Germinal center (tissue), 1 donor: ENCODE measurements around the gene TMEM235.

Source experiments
- DNase-seq: peaks from one replicate; pipeline ENCODE4 v3.0.0; 2012; ENCODE audit warnings: mixed read lengths, low spot score

Gene TMEM235

DNA sequence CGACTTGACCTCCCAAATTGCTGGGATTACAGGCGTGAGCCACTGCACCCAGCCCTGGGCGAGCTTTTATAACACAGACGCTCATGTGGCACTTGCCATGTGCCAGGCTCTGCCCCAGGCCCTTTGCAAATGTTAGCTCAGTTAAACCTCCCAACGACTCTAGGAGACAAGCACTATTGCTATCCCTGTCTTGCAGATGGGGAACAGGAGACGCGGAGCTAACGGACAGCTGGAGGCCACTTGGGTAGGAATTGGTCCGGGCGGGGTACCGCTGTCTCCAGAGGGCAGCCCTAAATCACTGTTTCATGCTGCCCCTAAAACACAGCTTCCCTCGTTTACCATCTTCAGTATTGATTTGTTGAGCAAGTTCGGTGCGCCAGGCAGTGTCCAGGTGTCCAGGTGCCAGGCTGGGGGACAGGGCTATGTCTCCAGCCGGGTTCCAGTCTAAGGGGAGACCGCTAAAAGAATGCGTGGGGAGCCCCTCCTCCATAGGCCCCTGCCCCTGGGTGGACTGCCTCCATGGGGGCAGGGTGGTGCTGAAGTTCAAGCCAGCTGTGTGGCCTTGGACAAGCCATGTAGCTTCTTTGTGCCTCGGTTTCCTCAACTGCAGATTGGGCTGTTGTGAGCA lies 23.7 kb downstream of the TMEM235 start:
- no peak for DNase-seq

DNA sequence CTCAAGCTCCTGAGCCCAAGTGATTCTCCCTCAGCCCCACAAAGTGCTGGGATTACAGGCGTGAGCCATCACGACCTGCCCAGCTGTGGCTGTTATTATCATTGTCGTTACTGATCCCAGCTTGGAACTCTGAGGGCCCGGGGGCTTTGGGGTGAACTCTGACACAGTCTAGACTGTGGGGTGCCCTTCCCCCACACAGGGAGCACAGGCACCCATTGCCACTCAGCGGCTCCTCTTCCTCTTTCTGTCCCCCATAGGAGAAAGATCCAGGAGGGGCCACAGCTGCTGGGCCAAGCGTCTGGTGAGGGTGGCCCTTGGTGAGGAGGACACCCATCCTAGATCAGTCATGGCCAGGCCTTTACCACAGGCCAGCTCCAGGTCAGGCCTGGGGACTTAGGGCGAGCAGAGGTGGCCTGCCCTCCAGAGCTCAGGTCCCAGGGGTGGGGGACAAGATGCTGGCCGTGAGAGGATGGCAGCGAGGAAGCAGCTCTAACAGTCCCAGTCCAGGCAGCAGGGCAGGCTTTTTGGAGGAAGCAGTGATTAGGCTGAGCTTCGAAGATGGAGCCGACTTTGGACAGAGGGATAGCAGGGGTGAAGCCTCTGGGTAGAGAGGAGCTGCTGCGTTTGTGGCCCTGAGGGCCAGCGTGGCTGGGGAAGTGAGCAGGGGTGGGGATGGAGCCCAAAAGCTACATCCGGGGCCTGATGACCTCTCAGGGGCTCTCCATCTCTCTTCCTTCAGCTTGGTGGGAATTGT lies 24.7 kb downstream of the TMEM235 start:
- DNase-seq: no peak

DNA sequence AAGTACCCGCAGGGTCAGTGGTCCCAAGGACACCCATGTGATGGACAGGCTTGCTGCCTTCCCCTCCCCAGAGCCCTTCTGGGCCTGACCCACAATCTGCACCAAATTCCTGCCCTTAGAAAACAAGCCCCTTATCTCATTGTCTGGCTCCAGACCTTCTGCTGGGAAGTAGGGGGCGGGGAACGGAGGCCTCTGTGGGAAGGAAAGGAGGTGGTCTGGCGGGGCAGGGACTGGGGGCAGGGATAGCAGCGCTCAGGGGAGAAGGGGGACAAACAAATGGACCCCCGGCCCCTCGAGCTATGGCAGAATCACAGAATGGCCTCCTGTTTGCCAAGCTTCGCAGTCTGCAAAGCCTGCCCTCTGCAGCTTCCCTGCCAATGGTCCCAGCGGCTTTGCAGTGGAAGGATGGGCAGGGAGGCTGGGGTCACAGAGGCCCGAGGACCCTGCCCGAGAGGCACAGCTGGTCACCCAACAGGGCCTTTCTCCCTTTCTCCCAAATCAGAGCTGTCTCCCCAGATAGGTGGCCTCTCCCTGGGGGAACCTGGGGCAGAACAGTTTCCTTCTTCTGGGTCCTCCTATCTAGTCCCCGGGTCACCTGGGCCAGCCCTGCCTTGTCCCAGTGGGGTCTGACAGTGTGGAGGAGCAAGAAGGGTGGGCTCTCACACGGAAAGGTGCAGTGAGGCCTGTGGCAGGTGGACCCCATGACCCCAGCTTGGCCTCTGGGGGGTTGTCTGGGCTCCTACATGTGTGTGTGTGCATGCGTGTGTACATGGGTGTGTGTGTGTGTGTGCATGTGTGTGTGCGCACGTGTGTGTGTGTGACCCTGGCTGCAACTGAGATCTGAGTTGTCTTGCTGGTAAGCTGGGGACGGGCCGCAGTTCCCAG lies 25.5 kb downstream of the TMEM235 start:
- DNase-seq: no peak

DNA sequence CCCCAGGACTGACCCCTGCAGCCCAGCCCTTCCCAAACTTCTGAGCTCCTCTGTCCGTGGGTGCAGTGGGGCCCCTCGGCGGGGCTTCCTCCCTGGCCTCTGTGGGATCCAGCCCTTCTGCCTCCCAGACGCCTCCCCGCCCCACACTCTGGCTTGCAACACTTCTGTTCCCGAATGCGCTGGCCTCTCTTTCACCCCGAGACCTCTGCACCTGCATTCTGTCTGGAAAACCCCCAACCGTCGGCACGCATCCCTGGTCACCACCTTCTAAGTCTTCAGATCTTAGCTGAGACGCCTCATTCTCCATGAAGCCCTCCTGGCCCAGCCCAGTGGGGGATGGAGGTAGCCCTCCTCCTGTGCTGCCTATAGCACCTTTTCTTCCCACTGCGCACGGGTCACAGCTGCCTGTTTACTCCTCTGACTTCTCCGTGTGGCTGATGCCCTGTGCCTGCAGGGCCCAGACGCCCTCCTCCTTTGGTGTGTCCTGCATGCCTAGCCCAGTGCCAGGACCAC lies 26.4 kb downstream of the TMEM235 start:
- no peak for DNase-seq

DNA sequence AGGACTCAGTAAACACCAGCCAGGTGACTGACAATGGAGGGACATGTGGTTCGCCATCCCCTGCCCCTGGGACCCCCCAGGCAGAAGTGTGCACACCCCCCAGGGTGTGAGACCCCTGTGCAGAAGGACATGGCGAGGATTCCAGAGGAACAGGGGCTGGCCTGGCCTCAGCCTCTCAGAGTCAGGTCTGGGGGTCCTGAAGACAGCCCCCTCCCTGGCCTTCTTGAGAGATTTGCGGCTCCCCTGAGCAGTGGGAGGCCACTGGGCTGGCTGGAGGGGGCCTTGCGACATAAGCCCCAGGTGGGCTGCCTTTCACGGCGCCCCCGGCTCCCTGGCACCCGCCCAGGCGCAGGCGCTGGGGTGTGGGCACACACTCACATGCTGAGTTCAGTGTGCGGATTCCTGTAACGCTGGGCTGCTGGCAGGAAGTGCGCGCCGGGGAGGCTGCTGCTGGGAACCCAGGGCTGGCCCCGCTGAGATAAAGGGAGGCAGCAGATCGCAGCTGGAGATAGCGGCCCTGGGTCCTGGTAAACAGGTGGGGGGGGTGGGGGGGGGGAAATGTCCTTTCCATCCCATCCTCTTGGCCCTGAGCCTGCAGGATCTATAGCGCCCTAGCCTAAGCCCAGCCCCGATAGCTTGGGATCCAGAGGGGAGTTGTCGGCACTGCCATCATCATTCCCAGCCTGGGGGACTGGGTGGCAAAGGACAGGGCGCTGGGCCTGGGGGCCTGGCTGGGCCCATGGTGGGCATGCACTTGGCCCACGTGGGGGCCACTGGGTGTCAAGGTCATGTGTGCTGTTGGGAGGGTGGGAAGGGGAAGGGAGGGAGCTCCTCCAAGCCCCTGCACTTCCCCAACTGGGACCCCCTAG lies 27.1 kb downstream of the TMEM235 start:
- DNase-seq: no peak

DNA sequence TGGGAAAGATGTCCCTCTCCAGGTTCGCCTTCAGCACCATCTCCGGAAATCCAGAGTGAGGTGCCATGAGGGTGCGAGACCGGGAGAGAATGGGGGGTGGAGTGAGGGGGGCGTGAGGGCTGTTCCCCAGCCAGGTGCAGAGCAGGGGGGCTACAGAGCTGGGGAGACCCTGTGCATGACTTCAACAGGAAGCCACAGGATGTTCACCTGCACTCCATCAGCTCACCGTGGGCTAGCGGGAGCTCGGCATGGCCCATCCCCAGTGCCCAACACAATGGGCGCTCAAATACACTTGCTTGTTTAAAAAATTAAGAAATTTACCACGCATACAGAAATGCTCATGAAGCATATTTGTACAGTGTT lies 27.7 kb downstream of the TMEM235 start:
- no peak for DNase-seq

DNA sequence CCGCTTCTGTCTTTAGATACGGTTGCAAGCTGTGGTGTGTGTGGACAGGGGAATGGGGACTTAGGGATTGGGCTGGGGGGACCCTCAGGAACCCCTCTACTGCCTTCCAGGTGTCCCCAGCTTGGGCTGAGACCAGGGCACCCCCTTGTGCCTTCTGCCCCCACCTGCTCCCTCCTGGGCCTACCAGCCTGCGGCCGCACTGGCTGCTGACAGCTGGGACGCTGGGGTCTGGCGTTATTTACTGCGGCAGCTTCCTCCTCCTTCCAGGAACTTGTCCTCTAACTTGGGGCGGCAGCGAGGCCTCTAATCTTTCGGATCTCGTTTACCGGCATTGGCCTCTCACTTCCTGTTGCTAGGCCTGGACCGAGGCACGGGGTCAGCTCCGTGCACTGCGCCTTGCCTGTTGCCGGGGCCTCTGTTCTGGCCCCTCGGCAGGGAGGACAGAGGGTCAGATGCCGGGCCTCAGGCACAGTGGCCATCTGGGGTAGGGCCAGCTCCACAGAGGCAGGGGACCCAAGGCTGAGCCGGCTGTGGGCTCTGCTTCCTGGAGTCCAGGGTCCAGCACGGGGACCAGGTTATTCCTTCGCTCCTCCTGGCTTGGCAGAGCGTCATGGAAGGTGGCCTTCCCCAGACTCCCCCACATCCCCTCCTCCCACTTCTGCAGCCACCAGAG lies 31.8 kb downstream of the TMEM235 start:
- DNase-seq: peak; percentile 45

DNA sequence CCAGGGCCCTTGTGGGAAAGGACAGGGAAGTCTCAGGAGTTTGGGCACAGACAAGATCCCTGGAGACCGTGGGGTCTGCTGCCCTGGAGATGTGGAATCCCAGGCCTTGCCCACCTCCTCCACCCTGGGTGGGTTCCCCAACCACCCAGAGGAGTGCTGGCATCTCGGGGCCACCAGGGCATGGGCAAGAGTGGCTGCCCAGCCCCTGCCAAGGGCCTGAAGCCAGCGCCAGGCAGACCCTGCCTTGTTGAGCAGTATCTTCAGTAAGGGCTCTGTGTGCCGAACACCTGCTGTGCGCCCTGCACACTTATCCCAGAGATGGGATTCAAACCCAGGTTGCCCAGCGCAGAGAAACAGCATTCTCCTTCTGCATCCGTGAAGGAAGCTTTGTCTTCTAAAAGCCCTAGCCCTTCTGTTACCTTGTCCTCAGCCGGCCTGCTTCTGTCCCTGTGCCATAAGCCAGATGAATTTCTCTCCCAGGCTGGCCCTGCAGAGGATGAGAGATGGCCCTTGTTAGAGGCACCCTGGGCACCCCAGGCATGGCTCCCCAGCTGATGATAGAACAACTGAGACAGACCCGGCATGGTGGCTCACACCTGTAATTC lies 32.4 kb downstream of the TMEM235 start:
- no peak for DNase-seq

DNA sequence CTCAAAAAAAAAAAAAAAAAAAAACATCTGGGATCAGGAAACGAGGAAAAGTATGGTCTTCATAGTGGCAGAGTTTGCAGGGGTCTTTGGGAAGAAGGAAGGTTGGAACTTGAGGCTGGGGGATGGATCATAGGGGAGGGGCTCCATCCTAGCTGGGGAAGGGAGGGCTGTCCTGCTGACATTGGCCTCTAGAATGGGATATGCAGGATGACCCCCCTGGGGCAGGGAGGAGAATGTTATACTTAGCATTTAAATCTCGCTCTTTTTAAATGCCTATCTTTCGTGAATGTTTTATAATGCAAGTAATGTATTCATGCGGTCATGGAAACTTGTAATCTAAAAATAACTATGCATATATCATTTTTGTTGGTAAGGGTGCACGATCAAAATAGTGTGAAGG lies 33.2 kb downstream of the TMEM235 start:
- DNase-seq: no peak

DNA sequence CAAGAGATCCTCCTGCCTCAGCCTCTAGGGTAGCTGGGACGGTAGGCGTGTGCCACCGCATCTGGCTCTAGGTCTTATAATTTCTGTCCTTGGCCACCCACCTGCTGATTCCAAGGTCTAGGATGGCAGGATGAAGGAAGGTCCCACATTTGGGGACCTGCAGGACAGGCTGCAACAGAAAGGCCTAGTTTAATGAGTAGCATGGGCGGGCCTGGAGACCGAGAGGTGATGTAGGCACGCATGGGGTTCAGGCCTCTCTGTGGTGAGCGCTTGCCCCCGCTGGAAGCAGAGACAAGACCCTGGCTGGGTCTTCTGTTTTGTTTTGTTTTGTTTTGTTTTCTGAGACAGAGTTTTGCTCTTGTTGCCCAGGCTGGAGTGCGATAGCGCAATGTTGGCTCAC lies 33.7 kb downstream of the TMEM235 start:
- no peak for DNase-seq

DNA sequence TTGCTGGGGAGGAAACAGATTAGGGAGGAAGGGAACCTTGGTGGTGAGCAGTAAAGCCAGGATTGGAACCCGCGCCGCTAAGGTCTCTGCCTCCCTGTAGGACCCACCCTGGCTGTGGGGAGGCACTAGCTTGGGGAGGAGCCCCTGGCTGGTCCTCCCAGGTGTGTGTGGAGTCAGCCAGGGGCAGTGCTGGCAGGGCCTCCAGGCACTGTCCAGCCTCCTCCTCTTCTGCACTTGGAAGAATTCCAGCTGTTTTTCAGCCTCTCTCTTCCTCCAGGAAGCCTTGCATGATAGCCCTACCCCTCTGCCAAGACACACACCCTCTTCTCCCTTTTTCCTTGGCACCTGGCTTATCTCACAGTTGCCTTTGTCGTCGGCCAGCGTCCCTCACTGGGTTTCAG lies 34.8 kb downstream of the TMEM235 start:
- DNase-seq: no peak

DNA sequence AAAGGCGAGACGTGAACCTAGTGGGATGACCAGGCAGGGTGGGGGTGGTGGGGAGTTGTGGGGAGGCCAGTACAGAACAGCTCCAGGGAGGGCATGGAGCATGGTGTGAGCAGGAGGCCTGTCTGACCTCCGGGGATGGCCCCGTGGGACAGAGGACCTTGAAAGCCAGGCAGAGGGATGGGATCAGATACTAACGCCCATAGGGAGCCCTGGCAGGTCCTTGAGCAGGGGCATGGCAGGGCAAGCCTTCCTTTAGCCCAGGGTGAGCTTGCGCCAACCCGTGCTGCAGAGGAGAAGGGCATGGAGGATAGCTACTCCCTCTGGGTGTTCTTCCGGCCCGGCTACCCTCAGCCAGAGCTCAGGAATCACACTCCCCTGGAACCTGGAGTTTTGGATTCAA lies 35.3 kb downstream of the TMEM235 start:
- no peak for DNase-seq

DNA sequence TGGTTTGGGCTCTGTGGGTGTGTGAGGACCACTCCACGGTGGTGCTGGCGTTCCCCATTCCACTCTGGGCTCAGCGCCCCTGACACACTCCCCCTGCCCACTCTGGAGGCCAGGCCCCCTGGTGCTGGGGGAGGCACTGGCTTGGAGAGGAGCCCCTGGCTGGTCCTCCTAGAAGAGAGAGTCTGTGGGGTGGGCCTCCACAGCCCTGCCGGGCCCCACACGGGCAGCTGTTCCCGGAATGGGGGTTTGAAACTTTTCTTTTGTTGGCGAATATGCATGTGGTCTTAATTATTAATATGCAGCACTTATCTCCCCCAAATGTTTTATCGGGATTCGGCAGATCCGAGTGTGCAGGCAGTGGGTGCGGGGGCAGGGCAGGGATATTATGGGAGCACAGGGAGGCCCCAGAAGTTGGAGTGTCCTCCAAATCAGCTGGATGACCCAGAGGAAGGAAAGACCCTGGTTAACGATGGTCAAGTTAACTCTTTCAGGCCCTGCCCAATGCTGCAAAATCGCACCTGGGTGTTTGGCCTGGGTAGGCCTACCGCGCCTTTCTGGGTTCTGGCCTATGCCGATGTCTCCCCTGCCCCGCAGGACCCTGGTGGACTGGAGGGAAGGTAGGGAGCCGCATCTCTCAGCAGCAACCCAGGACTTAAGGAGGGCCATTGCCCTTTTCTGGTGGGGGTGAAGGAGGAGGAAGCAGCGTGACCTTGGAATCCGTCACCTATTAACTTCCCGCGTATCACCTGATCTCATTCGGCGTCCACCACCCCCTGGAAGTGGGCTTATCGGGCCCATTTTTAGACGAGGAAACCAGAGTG lies 36.0 kb downstream of the TMEM235 start:
- no peak for DNase-seq

DNA sequence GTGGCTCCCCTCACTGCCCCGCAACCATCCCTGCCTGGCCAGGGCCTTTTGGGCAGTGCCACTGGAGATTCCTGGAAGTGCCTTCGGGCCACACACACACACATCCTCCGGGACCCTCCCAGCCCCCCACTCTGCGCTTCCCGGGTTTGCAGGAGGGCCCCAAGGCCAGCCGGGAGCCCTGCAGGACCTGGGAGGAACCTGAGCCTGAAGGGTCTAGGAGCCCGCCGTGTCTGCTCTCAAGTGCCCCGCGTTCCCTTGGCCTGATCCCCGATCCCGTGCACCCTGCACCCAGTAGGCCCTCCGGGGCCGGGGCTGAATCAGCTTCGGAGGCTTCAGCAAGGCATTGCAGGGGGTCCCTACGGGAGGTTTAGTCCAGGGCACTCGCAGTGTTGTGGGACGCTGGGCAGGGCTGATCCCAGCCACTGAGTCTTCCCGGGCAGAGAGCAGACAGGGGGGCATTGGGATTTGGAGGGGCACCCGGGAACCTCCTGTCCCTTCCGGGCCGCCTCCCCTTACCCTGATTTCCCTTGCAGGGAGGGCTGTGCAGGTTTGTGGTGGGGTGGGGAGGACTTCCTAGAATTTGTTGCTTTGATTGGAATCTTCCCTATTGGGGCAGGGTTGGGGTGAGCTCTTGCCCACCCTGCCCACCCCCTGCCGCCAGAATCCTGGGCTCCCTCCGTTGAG lies 36.9 kb downstream of the TMEM235 start:
- no peak for DNase-seq

DNA sequence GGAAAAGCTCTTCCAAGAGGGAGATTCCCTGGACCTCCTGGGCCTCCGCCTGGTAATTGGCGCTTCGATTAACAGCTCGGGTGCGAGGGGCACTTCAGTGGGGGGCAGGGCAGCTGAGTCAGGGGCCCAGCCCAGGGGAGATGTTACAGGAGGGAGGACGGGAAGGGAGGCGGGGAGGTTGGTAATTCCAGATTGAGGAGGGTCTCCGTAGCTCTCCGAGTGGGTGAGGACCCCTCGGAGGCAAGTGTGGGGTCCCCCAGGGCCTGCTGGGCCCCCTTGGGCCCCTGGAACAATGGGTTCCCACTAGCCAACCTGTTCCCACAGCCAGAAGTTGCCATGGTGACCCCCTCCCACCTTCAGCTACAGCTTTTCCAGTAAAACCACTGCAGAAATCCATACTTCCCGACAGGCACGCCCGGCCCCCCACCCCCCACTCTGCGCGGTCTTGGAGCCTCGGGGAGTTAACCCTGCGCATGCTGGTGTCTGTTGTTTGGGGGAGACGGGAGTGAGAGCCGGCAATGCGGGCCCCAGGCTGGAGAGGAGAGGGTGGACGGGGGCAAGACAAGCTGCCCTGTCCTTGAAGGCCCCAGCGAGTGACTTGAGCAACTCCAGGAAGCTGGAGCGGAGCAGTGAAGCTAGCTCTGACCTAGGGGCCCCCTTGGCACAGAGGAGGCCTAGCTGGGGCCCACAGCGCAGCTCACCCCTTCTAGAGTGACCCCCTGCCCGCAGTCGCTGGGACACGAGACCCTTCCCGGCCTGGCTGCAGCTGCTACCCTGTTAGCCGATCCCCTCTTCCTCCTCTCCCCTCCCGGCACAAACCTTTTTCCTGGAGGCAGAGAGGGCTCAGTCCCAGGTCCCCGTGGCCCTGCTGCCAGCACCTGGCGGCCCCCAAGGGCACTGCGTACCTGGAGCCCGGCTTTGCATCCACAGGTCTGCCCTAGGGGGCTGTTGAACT lies 37.8 kb downstream of the TMEM235 start:
- no peak for DNase-seq

DNA sequence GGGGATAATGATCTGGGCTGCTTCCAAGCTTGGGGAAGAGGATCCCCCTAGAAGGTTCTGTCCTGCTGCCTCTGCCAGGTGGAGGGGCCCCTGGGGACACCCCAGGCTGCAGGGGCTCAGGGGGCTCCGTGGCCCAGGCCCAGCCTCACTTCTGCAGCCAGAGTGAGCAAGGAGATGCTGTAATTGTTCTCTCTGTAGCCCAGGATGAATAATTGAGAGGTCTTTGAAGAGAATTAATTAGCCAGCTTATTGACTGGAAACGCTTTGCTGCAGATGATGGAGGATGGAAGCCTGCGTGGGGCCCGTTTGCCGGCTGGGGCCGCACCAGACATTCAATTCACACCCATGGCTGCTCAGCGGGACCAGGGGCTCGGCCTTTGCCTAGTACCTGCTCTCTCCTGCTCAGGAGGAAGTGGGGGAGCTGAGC lies 38.5 kb downstream of the TMEM235 start:
- no peak for DNase-seq

DNA sequence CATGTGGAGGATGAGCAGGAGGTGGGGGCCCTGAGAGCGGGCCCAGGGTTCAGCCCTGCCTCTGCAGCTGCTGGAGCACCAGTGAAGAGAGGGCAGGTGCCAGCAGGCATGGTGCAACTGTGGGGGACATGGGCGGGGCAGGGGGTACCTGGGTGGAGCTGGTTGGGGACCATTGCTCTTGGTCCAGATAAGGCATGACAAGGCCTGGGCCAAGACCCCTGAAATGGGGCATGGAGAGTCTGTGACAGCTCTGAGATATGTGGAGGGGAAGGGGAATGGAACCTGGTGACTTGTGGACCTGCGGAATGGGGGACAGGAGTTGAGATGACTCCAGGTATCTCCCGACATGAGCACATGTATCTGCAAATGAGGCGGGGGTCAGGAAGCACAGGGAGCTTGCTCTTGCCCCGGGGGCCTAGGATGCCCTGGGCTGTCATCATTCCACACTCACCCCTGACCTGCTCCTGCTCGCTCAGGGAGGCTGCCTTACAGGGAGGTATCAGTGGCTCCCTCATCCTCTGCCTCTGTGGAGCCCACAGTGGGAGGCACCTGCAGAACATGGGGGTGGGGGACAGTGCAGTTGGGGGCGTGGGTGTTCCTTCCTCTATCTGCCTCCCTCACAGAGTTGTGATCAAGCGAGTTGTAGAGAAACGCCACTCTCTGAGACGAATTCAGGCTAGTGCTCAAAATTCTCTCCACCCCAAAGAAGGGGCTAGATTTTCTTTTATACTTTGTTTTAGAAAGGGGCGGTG lies 40.2 kb downstream of the TMEM235 start:
- no peak for DNase-seq
